ENCODE measurements around the gene KRTAP10-4. TPM values are rescaled to one million over a fixed set of nuclear protein-coding genes. Genes with fewer than 3 reads are reported as not detected.

The KRTAP10-4 gene
- total RNA-seq, 4 donors from 2014 or later = not detected

GRCh38 chr21:44615466-44615865 lies 41.9 kb downstream of the KRTAP10-4 start:
- H3K9me3 ChIP-seq = peaks cover 0 to 9% (median 0%) of the 10 kb centered on the region in 4 donors
- DNase-seq = no peak
- no peaks in the 10 kb centered on the region for H3K36me3 ChIP-seq
- no peak overlapping the region for H3K27ac ChIP-seq
- H3K4me1 ChIP-seq = no peaks in the 10 kb centered on the region
- H3K4me3 ChIP-seq = no peak overlapping the region
- no peaks in the 10 kb centered on the region for H3K27me3 ChIP-seq
- TF ChIP-seq CTCF (IDR thresholded peaks at IDR 0.05) = no peak

GRCh38 chr21:44615911-44616590 lies 42.5 kb downstream of the KRTAP10-4 start:
- H3K36me3 ChIP-seq = no peaks in the 10 kb centered on the region
- H3K4me3 ChIP-seq = no peak overlapping the region
- no peak overlapping the region for H3K27ac ChIP-seq
- no peaks in the 10 kb centered on the region for H3K27me3 ChIP-seq
- H3K4me1 ChIP-seq = no peaks in the 10 kb centered on the region
- H3K9me3 ChIP-seq = peaks cover 0 to 10% (median 0%) of the 10 kb centered on the region in 4 donors
- DNase-seq = peak in 2 of 3 donors; percentile 36 to 40
- no peak for TF ChIP-seq CTCF (IDR thresholded peaks at IDR 0.05)
- no peak for TF ChIP-seq POLR2A (IDR thresholded peaks at IDR 0.05)

- TF ChIP-seq CTCF (IDR thresholded peaks at IDR 0.05) (no peak), POLR2A (IDR thresholded peaks at IDR 0.05) (no peak)
- no peak overlapping the region for H3K4me3 ChIP-seq
- no peak for DNase-seq
Observed at GRCh38 chr21:44616591-44616926, 43.0 kb downstream of the KRTAP10-4 start.

GRCh38 chr21:44617071-44617501 lies 43.6 kb downstream of the KRTAP10-4 start:
- H3K4me1 ChIP-seq = no peaks in the 10 kb centered on the region
- H3K36me3 ChIP-seq = no peaks in the 10 kb centered on the region
- TF ChIP-seq CTCF (IDR thresholded peaks at IDR 0.05) (no peak), POLR2A (IDR thresholded peaks at IDR 0.05) (no peak)
- H3K27ac ChIP-seq = no peak overlapping the region
- no peak overlapping the region for H3K4me3 ChIP-seq
- peaks cover 0 to 3% (median 0%) of the 10 kb centered on the region in 4 donors for H3K9me3 ChIP-seq
- DNase-seq = no peak
- H3K27me3 ChIP-seq = no peaks in the 10 kb centered on the region

More at GRCh38 chr21:44616591-44616926, 43.0 kb downstream of the KRTAP10-4 start:
- no peaks in the 10 kb centered on the region for H3K36me3 ChIP-seq
- no peak overlapping the region for H3K27ac ChIP-seq
- H3K27me3 ChIP-seq = no peaks in the 10 kb centered on the region
- H3K4me1 ChIP-seq = no peaks in the 10 kb centered on the region
- peaks cover 0 to 7% (median 0%) of the 10 kb centered on the region in 4 donors for H3K9me3 ChIP-seq

- Histone ChIP-seq H3K27me3 (no peaks in the 10 kb centered on the region), H3K9me3 (peaks cover 0 to 5% (median 2%) of the 10 kb centered on the region in 4 donors), H3K36me3 (no peaks in the 10 kb centered on the region), H3K4me1 (no peaks in the 10 kb centered on the region), H3K4me3 (no peak overlapping the region), H3K27ac (peak overlapping the region; percentile 5 to 65 (median 44))
- DNase-seq = peak in 2 of 3 donors; percentile 45 to 56
- peak in 3 of 6 experiments; percentile 22 to 41 (median 31) for TF ChIP-seq CTCF (IDR thresholded peaks at IDR 0.05)
- TF ChIP-seq POLR2A (IDR thresholded peaks at IDR 0.05) = no peak
Observed at GRCh38 chr21:44618504-44618903, 45.0 kb downstream of the KRTAP10-4 start.
